Measurements from ENCODE around the gene CDH12.
"Not testable (repeated sequence)": the region's sequence is repeated elsewhere in the genome, so short reads cannot be mapped to it uniquely, and the experiment has no call there.

GRCh38 chr5:22188651-22189050 is 664.5 kb downstream of the CDH12 start:
- not testable (repeated sequence) for TF ChIP-seq CTCF (IDR thresholded peaks at IDR 0.05; ENCODE audit: insufficient read depth, low read length, poor library complexity, severe bottlenecking); EZH2phosphoT487 (conservative IDR thresholded peaks at IDR 0.05; ENCODE audit: low read length)
